Stimulated activated CD4-positive, alpha-beta T cell treated with anti-CD3 and anti-CD28 coated beads, TNF-alpha, amount 100 ng/mL, for 4 hours (primary cell): Measurements from ENCODE around the gene FAU.

Source experiments
- DNase-seq, 3 experiments: peaks; one replicate each; pipeline ENCODE4 v3.0.0-alpha.2; 2020; ENCODE audit warnings: low read depth in 3 of 3

Gene FAU

GRCh38 chr11:65135633-65136145 lies 13.8 kb upstream of the FAU start:
- no peak for DNase-seq

GRCh38 chr11:65134952-65135632 lies 13.2 kb upstream of the FAU start:
- DNase-seq: peak; percentile 50 to 73 (median 69)

GRCh38 chr11:65134240-65134951 lies 12.5 kb upstream of the FAU start, which contains the start of gene SYVN1:
Gene SYVN1, minus strand, starts transcription at chr11:65134519. Its CDS starts 918 bp downstream, at chr11:65133601.
- peak; percentile 84 to 85 (median 84) for DNase-seq

GRCh38 chr11:65133724-65134123 lies 11.8 kb upstream of the FAU start:
- no peak for DNase-seq

GRCh38 chr11:65132988-65133700 lies 11.2 kb upstream of the FAU start:
- DNase-seq: no peak

- DNase-seq: no peak
Observed at GRCh38 chr11:65132238-65132987, 10.5 kb upstream of the FAU start.

GRCh38 chr11:65131895-65132237 lies 9.9 kb upstream of the FAU start:
- DNase-seq: no peak

- no peak for DNase-seq
Observed at GRCh38 chr11:65131417-65131776, 9.5 kb upstream of the FAU start.

GRCh38 chr11:65130631-65131416 lies 8.9 kb upstream of the FAU start:
- no peak for DNase-seq

GRCh38 chr11:65129649-65130441 lies 7.9 kb upstream of the FAU start:
- no peak for DNase-seq

GRCh38 chr11:65128182-65129145 lies 6.5 kb upstream of the FAU start:
- DNase-seq: no peak

- DNase-seq: no peak
Observed at GRCh38 chr11:65127473-65128181, 5.7 kb upstream of the FAU start.

GRCh38 chr11:65126624-65127274 lies 4.8 kb upstream of the FAU start:
- no peak for DNase-seq

- no peak for DNase-seq
Observed at GRCh38 chr11:65125197-65126056, 3.5 kb upstream of the FAU start.

- DNase-seq: no peak
Observed at GRCh38 chr11:65124480-65125196, 2.7 kb upstream of the FAU start.

GRCh38 chr11:65121447-65121864 lies 478 bp downstream of the FAU start:
- no peak for DNase-seq
